Gastroesophageal sphincter (tissue), 4 donors: ENCODE results near the gene AKR1C8. TPM values are rescaled to one million over a fixed set of nuclear protein-coding genes. Genes with fewer than 3 reads are reported as not detected.
"Not testable (repeated sequence)": the region's sequence is repeated elsewhere in the genome, so short reads cannot be mapped to it uniquely, and the experiment has no call there.

Source experiments
- ATAC-seq: fragments of 150-250 bp; one replicate; pipeline ENCODE4 v1.9.1; 2016; ENCODE audit warnings: mild to moderate bottlenecking, moderate library complexity
- H3K27ac ChIP-seq, 4 donors: fragments of 200-600 bp; sonication (generic) in 3 of 4; 1 replicate in 3 of 4; 2 replicates in 1 of 4; pipeline ENCODE4 v1.5.1; 2016 to 2019
- H3K27me3 ChIP-seq: fragments of 200-600 bp; sonication (generic); one replicate; pipeline ENCODE4 v1.5.1; 2019
- H3K36me3 ChIP-seq, 2 donors: fragments of 200-600 bp; sonication (generic); one replicate each; pipeline ENCODE4 v1.5.1; 2019; ENCODE audit warnings: control low read depth in 1 of 2
- H3K4me1 ChIP-seq, 3 donors: fragments of 200-600 bp; sonication (generic); 1 replicate in 2 of 3; 2 replicates in 1 of 3; pipeline ENCODE4 v1.5.1; 2016 to 2019; ENCODE audit warnings: control low read depth in 2 of 3
- H3K4me3 ChIP-seq, 2 donors: fragments of 200-600 bp; sonication (generic); one replicate each; pipeline ENCODE4 v1.5.1; 2019; ENCODE audit warnings: mild to moderate bottlenecking in 1 of 2, moderate library complexity in 1 of 2
- H3K9me3 ChIP-seq, 3 donors: fragments of 200-600 bp; sonication (generic); one replicate each; pipeline ENCODE4 v1.5.1; 2017 to 2019; ENCODE audit warnings: control low read depth in 2 of 3
- CTCF ChIP-seq, 4 experiments: fragments of 200-600 bp in 2 of 4; fragments of 450-650 bp in 2 of 4; sonication (generic) in 1 of 4; IDR thresholded peaks; one replicate each; pipeline ENCODE4 v1.5.1; 2017 to 2019; ENCODE audit warnings: antibody characterized with exemption in 4 of 4, mild to moderate bottlenecking in 2 of 4, moderate library complexity in 2 of 4
- EP300 ChIP-seq: sonication (generic); formaldehyde crosslinking; IDR thresholded peaks from one replicate; pipeline ENCODE4 v1.6.1; 2017; ENCODE audit warnings: antibody characterized with exemption, mild to moderate bottlenecking
- POLR2A ChIP-seq, 2 donors: fragments of 450-650 bp; IDR thresholded peaks; one replicate each; pipeline ENCODE4 v1.6.1; 2017; ENCODE audit warnings: antibody characterized with exemption in 2 of 2, mild to moderate bottlenecking in 2 of 2, moderate library complexity in 1 of 2
- POLR2AphosphoS5 ChIP-seq: sonication (generic); formaldehyde crosslinking; IDR thresholded peaks from one replicate; pipeline ENCODE4 v1.6.1; 2017; ENCODE audit warnings: antibody characterized with exemption
- WGBS, 2 donors: methylation state at CpG; one replicate each; pipeline ENCODE4 v1.1.5; 2018; ENCODE audit warnings: low coverage in 1 of 2; 5-methylcytosine and 5-hydroxymethylcytosine counted together
- total RNA-seq, 4 donors: library from RNA; depleted of rRNA; stranded (reverse); fragments of >200 nt; gene quantifications; one replicate each; pipeline ENCODE4 v1.1.0, GENCODE V29; 2016

Gene AKR1C8
- total RNA-seq, 4 donors from 2014 or later = not detected

DNA sequence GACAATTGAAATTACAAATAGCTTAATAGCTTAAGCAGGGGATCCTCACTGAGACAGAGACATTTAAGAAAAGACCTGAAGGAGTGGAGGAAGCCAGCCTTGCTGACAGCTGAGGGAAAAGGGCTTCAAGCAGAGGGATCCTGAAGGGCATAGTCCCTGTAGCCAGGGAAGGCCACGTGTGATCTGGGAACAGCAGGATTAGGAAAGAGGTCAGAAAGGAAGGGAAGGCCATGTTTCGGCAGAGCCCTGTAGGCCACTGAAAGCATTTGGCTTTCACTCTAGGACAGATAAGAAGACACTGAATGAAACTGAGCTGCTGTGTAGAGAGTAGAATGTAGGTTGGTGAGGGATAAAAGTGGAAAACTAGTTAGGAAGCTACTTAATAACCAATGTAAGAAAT lies 3.4 kb upstream of the AKR1C8 start:
- Histone ChIP-seq H3K4me1 (no peaks in the 10 kb centered on the region), H3K27ac (no peak overlapping the region), H3K9me3 (no peaks in the 10 kb centered on the region), H3K27me3 (no peaks in the 10 kb centered on the region), H3K4me3 (no peak overlapping the region), H3K36me3 (no peaks in the 10 kb centered on the region)
- ATAC-seq = no peak
- TF ChIP-seq CTCF (IDR thresholded peaks at IDR 0.05) = no peak
- TF ChIP-seq POLR2A (IDR thresholded peaks at IDR 0.05) = no peak
- TF ChIP-seq POLR2AphosphoS5 = no peak
- TF ChIP-seq EP300 = no peak
- 62 to 64% methylated on average over 2 of the region's 2 CpGs for WGBS, 2 donors

DNA sequence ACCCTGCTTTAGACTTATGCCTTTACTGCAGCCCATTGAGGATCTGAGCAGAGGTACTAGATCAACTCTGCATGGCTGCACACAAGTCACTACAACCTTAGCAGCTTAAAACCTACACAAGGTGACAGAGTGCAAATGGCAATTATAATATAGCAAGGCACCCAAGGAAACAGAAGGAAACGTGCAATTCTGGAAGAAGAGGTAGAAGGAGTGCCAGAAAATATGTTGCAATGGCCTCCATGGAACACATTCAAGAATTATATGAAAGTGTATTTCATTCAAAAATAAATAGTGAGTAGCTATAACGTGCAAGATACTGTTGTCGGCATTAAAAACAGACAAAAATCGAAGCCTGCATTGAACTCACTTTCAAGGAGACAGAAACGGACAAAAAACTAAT lies 2.9 kb upstream of the AKR1C8 start:
- H3K36me3 ChIP-seq = no peaks in the 10 kb centered on the region
- H3K27me3 ChIP-seq = no peaks in the 10 kb centered on the region
- no peaks in the 10 kb centered on the region for H3K9me3 ChIP-seq
- 65 to 72% methylated on average over 5 of the region's 5 CpGs for WGBS, 2 donors
- no peak for ATAC-seq
- H3K4me1 ChIP-seq = no peaks in the 10 kb centered on the region
- no peak for TF ChIP-seq CTCF (IDR thresholded peaks at IDR 0.05)
- TF ChIP-seq POLR2AphosphoS5 = no peak
- no peak for TF ChIP-seq EP300
- TF ChIP-seq POLR2A (IDR thresholded peaks at IDR 0.05) = no peak
- no peak overlapping the region for H3K27ac ChIP-seq
- H3K4me3 ChIP-seq = no peak overlapping the region

DNA sequence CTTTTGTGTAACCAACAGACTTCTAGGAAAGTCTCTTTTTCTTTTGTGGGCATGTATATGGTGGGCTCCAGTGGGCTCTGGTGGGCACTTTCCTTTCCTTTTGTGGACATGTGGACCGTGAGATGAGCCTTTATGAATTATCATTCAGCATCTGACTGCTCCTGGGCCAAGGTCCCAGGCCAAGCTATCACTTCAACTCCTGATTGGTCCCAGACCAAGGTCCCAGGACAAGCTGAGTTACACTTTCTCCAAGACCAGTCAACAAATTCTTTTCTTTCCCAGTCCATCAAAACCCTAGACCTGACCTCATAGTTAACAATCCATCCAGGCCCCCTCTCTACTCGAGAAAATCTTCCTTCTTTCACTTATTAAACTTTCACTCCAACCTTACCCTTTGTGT lies 1.0 kb downstream of the AKR1C8 start:
- 58 to 63% methylated on average over 2 of the region's 2 CpGs for WGBS, 2 donors
- Histone ChIP-seq H3K27ac (no peak overlapping the region), H3K9me3 (no peaks in the 10 kb centered on the region), H3K4me3 (no peak overlapping the region), H3K36me3 (no peaks in the 10 kb centered on the region), H3K4me1 (no peaks in the 10 kb centered on the region), H3K27me3 (no peaks in the 10 kb centered on the region)
- TF ChIP-seq EP300 (no peak), POLR2AphosphoS5 (no peak), CTCF (IDR thresholded peaks at IDR 0.05) (no peak)
- no peak for ATAC-seq

GRCh38 chr10:5180503-5180902 lies 4.4 kb downstream of the AKR1C8 start:
- 91 to 97% methylated on average over 6 to 7 of the region's 12 CpGs for WGBS, 2 donors
- not testable (repeated sequence) for H3K9me3 ChIP-seq, H3K27ac ChIP-seq, H3K4me3 ChIP-seq, H3K27me3 ChIP-seq, ATAC-seq, H3K36me3 ChIP-seq, H3K4me1 ChIP-seq

DNA sequence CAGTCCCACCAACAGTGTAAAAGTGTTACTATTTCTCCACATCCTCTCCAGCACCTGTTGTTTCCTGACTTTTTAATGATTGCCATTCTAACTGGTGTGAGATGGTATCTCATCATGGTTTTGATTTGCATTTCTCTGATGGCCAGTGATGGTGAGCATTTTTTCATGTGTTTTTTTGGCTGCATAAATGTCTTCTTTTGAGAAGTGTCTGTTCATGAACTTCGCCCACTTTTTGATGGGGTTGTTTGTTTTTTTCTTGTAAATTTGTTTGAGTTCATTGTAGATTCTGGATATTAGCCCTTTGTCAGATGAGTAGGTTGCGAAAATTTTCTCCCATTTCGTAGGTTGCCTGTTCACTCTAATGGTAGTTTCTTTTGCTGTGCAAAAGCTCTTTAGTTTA lies 9.4 kb downstream of the AKR1C8 start:
- not testable (repeated sequence) for H3K27ac ChIP-seq, ATAC-seq, H3K4me1 ChIP-seq, H3K4me3 ChIP-seq, H3K27me3 ChIP-seq, H3K9me3 ChIP-seq, H3K36me3 ChIP-seq
- 71 to 80% methylated on average over 1 of the region's 3 CpGs for WGBS, 2 donors

- TF ChIP-seq POLR2A (IDR thresholded peaks at IDR 0.05) (no peak), POLR2AphosphoS5 (no peak)
- WGBS, 2 donors = 30 to 62% methylated on average over 2 to 3 of the region's 5 CpGs
- Histone ChIP-seq H3K4me3 (no peak overlapping the region), H3K36me3 (no peaks in the 10 kb centered on the region), H3K4me1 (no peaks in the 10 kb centered on the region), H3K27me3 (no peaks in the 10 kb centered on the region), H3K9me3 (peaks cover 0 to 45% (median 0%) of the 10 kb centered on the region in 3 donors), H3K27ac (no peak overlapping the region)
- no peak for ATAC-seq
These were observed 16.0 kb downstream of the AKR1C8 start for GRCh38 chr10:5168897-5169420.

- no peak for TF ChIP-seq POLR2AphosphoS5
- no peak for TF ChIP-seq EP300
- no peak for TF ChIP-seq POLR2A (IDR thresholded peaks at IDR 0.05)
- no peak for TF ChIP-seq CTCF (IDR thresholded peaks at IDR 0.05)
- no peaks in the 10 kb centered on the region for H3K4me1 ChIP-seq
- no peak overlapping the region for H3K27ac ChIP-seq
- peaks cover 0 to 77% (median 0%) of the 10 kb centered on the region in 3 donors for H3K9me3 ChIP-seq
- ATAC-seq = no peak
- H3K36me3 ChIP-seq = no peaks in the 10 kb centered on the region
- WGBS, 2 donors = 8% methylated on average over 1 of the region's 1 CpG; no CpG with 5 or more reads in 1 of the 2 donors
- no peak overlapping the region for H3K4me3 ChIP-seq
- no peaks in the 10 kb centered on the region for H3K27me3 ChIP-seq
These were observed 19.2 kb downstream of the AKR1C8 start for GRCh38 chr10:5165738-5166137.
